ENCODE measurements around the gene PSMD13.
"Not testable (repeated sequence)": the region's sequence is repeated elsewhere in the genome, so short reads cannot be mapped to it uniquely, and the experiment has no call there.

The PSMD13 gene

GRCh38 chr11:236774-237767 lies at the start of gene PSMD13:
Gene PSMD13 (plus strand): TSS chr11:236976. CDS start chr11:237050, 74 bp downstream.
- Histone ChIP-seq H3K9me3 (no peaks in the 10 kb centered on the region), H3K4me3 (peak within 1 kb of the TSS; percentile 84), H3K4me1 (peaks cover 7% of the 10 kb centered on the region), H3K36me3 (replicated peaks) (peaks cover 25% of the 10 kb centered on the region), H3K27me3 (ENCODE audit: low read depth) (no peaks in the 10 kb centered on the region)
- in situ Hi-C loops (cut with MboI; ENCODE audit: low sequenced_read_pairs) = no loop called here
- peak; percentile 74 to 91 for DNase-seq (ENCODE audit: low spot score in 2 of 2)

DNA sequence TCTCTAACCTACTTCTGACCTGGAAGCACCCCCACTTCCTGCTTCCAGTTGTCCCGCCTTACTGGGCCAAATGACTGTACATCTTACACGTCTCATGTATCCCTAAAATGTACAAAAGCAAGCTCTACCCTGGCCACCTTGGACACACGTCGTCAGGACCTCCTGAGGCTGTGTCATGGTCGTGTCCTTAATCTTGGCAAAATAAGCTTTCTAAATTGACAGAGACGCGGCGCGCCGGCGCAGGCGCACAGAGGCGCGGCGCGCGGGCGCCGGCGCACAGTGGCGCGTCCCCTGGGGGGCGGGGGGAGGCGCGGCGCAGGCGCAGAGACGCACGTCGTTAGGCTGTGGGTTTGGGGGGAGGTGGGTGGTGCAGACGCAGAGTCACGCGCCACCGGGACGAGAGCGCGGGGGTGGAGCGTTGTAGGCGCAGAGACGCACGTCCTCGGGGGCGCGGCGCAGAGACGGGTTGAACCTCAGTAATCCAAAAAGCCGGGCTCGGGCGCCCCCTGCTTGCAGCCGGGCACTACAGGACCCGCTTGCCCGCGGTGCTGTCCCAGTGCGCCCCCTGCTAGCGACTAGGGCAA lies 47.5 kb upstream of the PSMD13 start:
- not testable (repeated sequence) for H3K4me3 ChIP-seq

GRCh38 chr11:189843-190311 lies 46.9 kb upstream of the PSMD13 start:
- H3K4me1 ChIP-seq; H3K9me3 ChIP-seq; H3K27me3 ChIP-seq (ENCODE audit: low read depth); H3K4me3 ChIP-seq; in situ Hi-C loops (cut with MboI; ENCODE audit: low sequenced_read_pairs); H3K36me3 ChIP-seq (replicated peaks): not testable (repeated sequence)
- peak in 1 of 2 experiments; percentile 12 for DNase-seq (ENCODE audit: low spot score in 2 of 2)

More for the DNA sequence above, 47.5 kb upstream of the PSMD13 start:
- DNase-seq (ENCODE audit: low spot score in 2 of 2); H3K36me3 ChIP-seq (replicated peaks); H3K9me3 ChIP-seq; H3K4me1 ChIP-seq; in situ Hi-C loops (cut with MboI; ENCODE audit: low sequenced_read_pairs); H3K27me3 ChIP-seq (ENCODE audit: low read depth): not testable (repeated sequence)

- in situ Hi-C loops (cut with MboI; ENCODE audit: low sequenced_read_pairs); H3K4me3 ChIP-seq; H3K4me1 ChIP-seq; H3K36me3 ChIP-seq (replicated peaks); H3K27me3 ChIP-seq (ENCODE audit: low read depth); H3K9me3 ChIP-seq: not testable (repeated sequence)
- DNase-seq (ENCODE audit: low spot score in 2 of 2) = peak in 1 of 2 experiments; percentile 3
These were observed 46.2 kb upstream of the PSMD13 start for GRCh38 chr11:190546-190945.

DNA sequence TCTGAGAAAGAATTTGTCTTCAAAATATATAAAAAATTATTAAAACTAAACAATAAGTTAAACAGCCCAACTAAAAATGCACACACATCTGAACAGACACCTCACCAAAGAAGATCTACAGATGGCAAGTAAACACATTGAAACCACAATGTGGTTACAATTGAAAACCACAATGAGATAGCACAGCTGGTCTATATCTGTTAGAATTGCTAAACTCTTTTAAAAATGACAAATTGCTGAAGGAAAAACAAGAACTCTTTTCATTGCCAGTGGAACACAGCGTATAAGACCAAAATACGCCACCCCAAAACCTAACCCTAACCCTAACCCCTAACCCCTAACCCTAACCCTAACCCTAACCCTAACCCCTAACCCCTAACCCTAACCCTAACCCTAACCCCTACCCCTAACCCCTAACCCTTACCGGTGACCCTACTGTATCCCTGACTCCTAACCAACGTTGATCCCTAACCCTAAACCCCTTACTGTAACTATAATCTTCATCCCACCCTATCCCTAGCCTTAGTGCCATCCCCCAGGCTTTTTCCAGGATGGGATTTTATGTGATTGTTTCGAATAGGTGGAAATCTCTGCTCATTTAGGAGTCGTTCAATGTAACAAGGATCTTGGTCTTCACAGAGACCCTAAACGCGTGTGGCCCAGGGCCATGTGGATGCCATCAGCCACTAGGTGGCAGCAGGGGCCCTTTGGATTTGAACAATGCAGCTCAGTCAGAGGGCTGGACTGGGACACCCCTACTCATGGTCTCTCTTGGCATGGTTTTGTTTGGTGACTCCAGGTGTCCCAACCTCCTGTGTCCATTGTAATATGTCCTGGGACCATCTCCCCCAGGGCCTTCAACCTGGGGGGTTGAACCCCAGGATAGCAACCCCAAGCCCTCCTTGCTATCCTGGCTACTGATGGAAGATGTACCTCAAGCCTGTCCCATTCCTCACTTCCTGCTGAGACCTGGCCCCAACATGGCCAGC lies 45.0 kb upstream of the PSMD13 start:
- H3K27me3 ChIP-seq (ENCODE audit: low read depth); in situ Hi-C loops (cut with MboI; ENCODE audit: low sequenced_read_pairs); H3K4me1 ChIP-seq; H3K36me3 ChIP-seq (replicated peaks); H3K4me3 ChIP-seq; H3K9me3 ChIP-seq: not testable (repeated sequence)
- DNase-seq (ENCODE audit: low spot score in 2 of 2) = peak in 1 of 2 experiments; percentile 72

- H3K4me3 ChIP-seq; H3K9me3 ChIP-seq; in situ Hi-C loops (cut with MboI; ENCODE audit: low sequenced_read_pairs); DNase-seq (ENCODE audit: low spot score in 2 of 2); H3K4me1 ChIP-seq; H3K36me3 ChIP-seq (replicated peaks); H3K27me3 ChIP-seq (ENCODE audit: low read depth): not testable (repeated sequence)
These were observed 44.1 kb upstream of the PSMD13 start, which contains the start of gene SCGB1C1 for GRCh38 chr11:192674-193128. Gene SCGB1C1 (plus strand): TSS chr11:193078. CDS start chr11:193100, 22 bp downstream.

GRCh38 chr11:193481-193880 lies 43.3 kb upstream of the PSMD13 start:
- H3K36me3 ChIP-seq (replicated peaks); H3K4me1 ChIP-seq; DNase-seq (ENCODE audit: low spot score in 2 of 2); in situ Hi-C loops (cut with MboI; ENCODE audit: low sequenced_read_pairs); H3K4me3 ChIP-seq; H3K27me3 ChIP-seq (ENCODE audit: low read depth); H3K9me3 ChIP-seq: not testable (repeated sequence)

- no peak for DNase-seq (ENCODE audit: low spot score in 2 of 2)
- in situ Hi-C loops (cut with MboI; ENCODE audit: low sequenced_read_pairs) = no loop called here
- no peaks in the 10 kb centered on the region for H3K4me1 ChIP-seq
- no peak overlapping the region for H3K4me3 ChIP-seq
- no peaks in the 10 kb centered on the region for H3K27me3 ChIP-seq (ENCODE audit: low read depth)
- H3K36me3 ChIP-seq (replicated peaks) = no peaks in the 10 kb centered on the region; the same call in 1 of the 2 replicates
- no peaks in the 10 kb centered on the region for H3K9me3 ChIP-seq
These were observed 39.7 kb upstream of the PSMD13 start for GRCh38 chr11:196786-197731.

GRCh38 chr11:197741-198235 lies 39.0 kb upstream of the PSMD13 start:
- no peaks in the 10 kb centered on the region for H3K4me1 ChIP-seq
- H3K36me3 ChIP-seq (replicated peaks) = no peaks in the 10 kb centered on the region; the same call in 1 of the 2 replicates
- H3K4me3 ChIP-seq = no peak overlapping the region
- in situ Hi-C loops (cut with MboI; ENCODE audit: low sequenced_read_pairs) = no loop called here
- H3K9me3 ChIP-seq = no peaks in the 10 kb centered on the region
- peak in 1 of 2 experiments; percentile 7 for DNase-seq (ENCODE audit: low spot score in 2 of 2)
- H3K27me3 ChIP-seq (ENCODE audit: low read depth) = no peaks in the 10 kb centered on the region

GRCh38 chr11:198236-198806 lies 38.5 kb upstream of the PSMD13 start:
- H3K4me3 ChIP-seq = no peak overlapping the region
- no peaks in the 10 kb centered on the region for H3K4me1 ChIP-seq
- in situ Hi-C loops (cut with MboI; ENCODE audit: low sequenced_read_pairs) = no loop called here
- H3K9me3 ChIP-seq = no peaks in the 10 kb centered on the region
- no peaks in the 10 kb centered on the region for H3K27me3 ChIP-seq (ENCODE audit: low read depth)
- no peaks in the 10 kb centered on the region; the same call in 1 of the 2 replicates for H3K36me3 ChIP-seq (replicated peaks)
- DNase-seq (ENCODE audit: low spot score in 2 of 2) = peak in 1 of 2 experiments; percentile 5

- H3K27me3 ChIP-seq (ENCODE audit: low read depth) = no peaks in the 10 kb centered on the region
- in situ Hi-C loops (cut with MboI; ENCODE audit: low sequenced_read_pairs) = no loop called here
- H3K4me3 ChIP-seq = no peak overlapping the region
- DNase-seq (ENCODE audit: low spot score in 2 of 2) = peak in 1 of 2 experiments; percentile 9
- no peaks in the 10 kb centered on the region; the same call in 1 of the 2 replicates for H3K36me3 ChIP-seq (replicated peaks)
- no peaks in the 10 kb centered on the region for H3K4me1 ChIP-seq
- no peaks in the 10 kb centered on the region for H3K9me3 ChIP-seq
These were observed 37.7 kb upstream of the PSMD13 start for GRCh38 chr11:199004-199581.
